Activated CD8-positive, alpha-beta memory T cell treated with anti-CD3 and anti-CD28 coated beads for 1 hour (primary cell): ENCODE measurements around the gene PEA15.

Experiments used
- DNase-seq, 2 donors: peaks; one replicate each; pipeline ENCODE4 v3.0.0-alpha.2; 2020; ENCODE audit warnings: low read depth in 1 of 2; ENCODE audit errors: extremely low read depth in 1 of 2

Gene PEA15

GRCh38 chr1:160178731-160179130 lies 26.5 kb upstream of the PEA15 start:
- DNase-seq, result no peak

GRCh38 chr1:160179336-160179735 lies 25.8 kb upstream of the PEA15 start:
- no peak for DNase-seq

- DNase-seq, result no peak
Observed at GRCh38 chr1:160186246-160186645, 18.9 kb upstream of the PEA15 start.

- no peak for DNase-seq
Observed at GRCh38 chr1:160186729-160187128, 18.5 kb upstream of the PEA15 start.

GRCh38 chr1:160187407-160187806 lies 17.8 kb upstream of the PEA15 start:
- no peak for DNase-seq

GRCh38 chr1:160188341-160188740 lies 16.8 kb upstream of the PEA15 start:
- no peak for DNase-seq

GRCh38 chr1:160189649-160190625 lies 15.2 kb upstream of the PEA15 start, which contains the start of gene CASQ1:
Gene CASQ1, plus strand, starts transcription at chr1:160190575. Its CDS starts 177 bp downstream, at chr1:160190752.
- DNase-seq, result no peak

- DNase-seq, result no peak
Observed at GRCh38 chr1:160191756-160192155, 13.4 kb upstream of the PEA15 start.

- DNase-seq, result no peak
Observed at GRCh38 chr1:160192234-160192633, 12.9 kb upstream of the PEA15 start.

- DNase-seq, result peak; percentile 42 to 73
Observed at GRCh38 chr1:160193091-160193819, 11.9 kb upstream of the PEA15 start.

- DNase-seq, result no peak
Observed at GRCh38 chr1:160193832-160194736, 11.1 kb upstream of the PEA15 start.

GRCh38 chr1:160194737-160195059 lies 10.5 kb upstream of the PEA15 start:
- no peak for DNase-seq

- no peak for DNase-seq
Observed at GRCh38 chr1:160196143-160196542, 9.0 kb upstream of the PEA15 start.

GRCh38 chr1:160197231-160197630 lies 8.0 kb upstream of the PEA15 start:
- no peak for DNase-seq

GRCh38 chr1:160200786-160201185 lies 4.4 kb upstream of the PEA15 start:
- no peak for DNase-seq

- no peak for DNase-seq
Observed at GRCh38 chr1:160204526-160205241, 500 bp upstream of the PEA15 start.

- DNase-seq, result peak; percentile 7 to 17
Observed at GRCh38 chr1:160206036-160206389, 829 bp downstream of the PEA15 start.

GRCh38 chr1:160206421-160207117 lies 1.4 kb downstream of the PEA15 start:
- DNase-seq, result no peak

- DNase-seq, result no peak
Observed at GRCh38 chr1:160207118-160207650, 2.0 kb downstream of the PEA15 start.
